Pancreas (tissue), 10 donors: ENCODE data around the gene RIMBP2. TPM values are rescaled to one million over a fixed set of nuclear protein-coding genes. Genes with fewer than 3 reads are reported as not detected.

Experiments used
- ATAC-seq, 4 donors: fragments of 200-7000 bp; cut with Tn5 transposase; one replicate each; pipeline versions ENCODE4 v1.8.0 to v1.9.1; 2020; ENCODE audit warnings: mild to moderate bottlenecking in 4 of 4, moderate library complexity in 4 of 4
- DNase-seq, 6 donors: peaks; one replicate each; pipeline ENCODE4 v3.0.0-alpha.2; 2020
- FAIRE-seq: peaks from 2 replicates; lab custom pipeline; 2012; peaks lifted over from hg19 to GRCh38; lab: Jason Lieb, UNC
- H3K27ac ChIP-seq, 4 donors: fragments of 200-600 bp; sonication (generic); 1 replicate in 3 of 4; 2 replicates in 1 of 4; pipeline versions ENCODE4 v1.5.0 to v1.8.0; 2020
- H3K27me3 ChIP-seq, 4 donors: fragments of 200-600 bp; one replicate each; pipeline ENCODE4 v1.8.0; 2021
- H3K36me3 ChIP-seq, 3 donors: fragments of 200-600 bp; sonication (generic) in 1 of 3; one replicate each; pipeline versions ENCODE4 v1.5.0 to v1.8.0; 2020 to 2021
- H3K4me1 ChIP-seq, 3 donors: fragments of 200-600 bp; one replicate each; pipeline ENCODE4 v1.8.0; 2021
- H3K4me3 ChIP-seq, 4 donors: fragments of 200-600 bp; sonication (generic) in 2 of 4; one replicate each; pipeline versions ENCODE4 v1.5.0 to v1.8.0; 2020 to 2021
- H3K9me3 ChIP-seq, 4 donors: fragments of 200-600 bp; one replicate each; pipeline ENCODE4 v1.8.0; 2021
- WGBS, 2 donors: extraction: QIAGEN DNeasy Blood & Tissue Kit; methylation state at CpG; one replicate each; pipeline ENCODE4 v1.1.7; 2013; 5-methylcytosine and 5-hydroxymethylcytosine counted together
- intact Hi-C, 3 donors: fragments of 100-400 bp; cut with DNase I; formaldehyde crosslinking; loops; one replicate each; pipeline versions ENCODE4 v1.11.1 to v1.14.2; 2022
- polyA plus RNA-seq, 2 donors: library from polyadenylated mRNA; stranded (reverse); fragments of 200-250 nt; gene quantifications; one replicate each; pipeline ENCODE4 v1.2.3, GENCODE V29; 2013
- total RNA-seq, 6 donors: library from RNA; stranded (reverse); fragmentation: NEBNext Ultra II Directional in 4 of 6; extraction: Animal tissue kit (Norgen Biotek cat#: 25700) in 4 of 6; gene quantifications; one replicate each; pipeline versions ENCODE4 v1.2.1 to v1.2.4, GENCODE V29; 2021 to 2023
- TF ChIP-seq, protein P1 (sequence below), 4 donors: fragments of 200-600 bp; sonication (generic) in 3 of 4; IDR thresholded peaks; one replicate each; pipeline versions ENCODE4 v1.5.0 to v1.8.0; 2021; ENCODE audit warnings: antibody characterized with exemption in 4 of 4
- donor health status: healthy with polysubstance abuse.
- donor health status: DM: no; HTN: no; CAD: no; lungs with moderate emphysema.
- donor health status: DM: no; HTN: no; CAD: no.
- donor health status: control.
- donor health status: control.
- donor health status: Bipolar disorder and iron deficiency.
- donor health status: DM: yes; HTN: yes; CAD: no.
- donor health status: DM: no; HTN: no; CAD: no.
- donor health status: DM: no; HTN: no; CAD: no.
- donor health status: DM: yes; HTN: yes; CAD: no.

Gene RIMBP2
- total and polyA plus RNA-seq, 8 donors: 1.6 to 14.9 (median 3.9) TPM

GRCh38 chr12:130703733-130704375 lies 12.2 kb downstream of the RIMBP2 start:
- no peaks in the 10 kb centered on the region for H3K36me3 ChIP-seq
- no peak overlapping the region for H3K4me3 ChIP-seq
- intact Hi-C loops: no loop called here
- no peak for FAIRE-seq
- no peak for ATAC-seq
- DNase-seq: no peak
- H3K27me3 ChIP-seq: no peaks in the 10 kb centered on the region
- no peaks in the 10 kb centered on the region for H3K9me3 ChIP-seq
- H3K4me1 ChIP-seq: no peaks in the 10 kb centered on the region
- 22 to 38% methylated on average over 15 of the region's 15 CpGs for WGBS, 2 donors
- TF ChIP-seq, protein P1, sequence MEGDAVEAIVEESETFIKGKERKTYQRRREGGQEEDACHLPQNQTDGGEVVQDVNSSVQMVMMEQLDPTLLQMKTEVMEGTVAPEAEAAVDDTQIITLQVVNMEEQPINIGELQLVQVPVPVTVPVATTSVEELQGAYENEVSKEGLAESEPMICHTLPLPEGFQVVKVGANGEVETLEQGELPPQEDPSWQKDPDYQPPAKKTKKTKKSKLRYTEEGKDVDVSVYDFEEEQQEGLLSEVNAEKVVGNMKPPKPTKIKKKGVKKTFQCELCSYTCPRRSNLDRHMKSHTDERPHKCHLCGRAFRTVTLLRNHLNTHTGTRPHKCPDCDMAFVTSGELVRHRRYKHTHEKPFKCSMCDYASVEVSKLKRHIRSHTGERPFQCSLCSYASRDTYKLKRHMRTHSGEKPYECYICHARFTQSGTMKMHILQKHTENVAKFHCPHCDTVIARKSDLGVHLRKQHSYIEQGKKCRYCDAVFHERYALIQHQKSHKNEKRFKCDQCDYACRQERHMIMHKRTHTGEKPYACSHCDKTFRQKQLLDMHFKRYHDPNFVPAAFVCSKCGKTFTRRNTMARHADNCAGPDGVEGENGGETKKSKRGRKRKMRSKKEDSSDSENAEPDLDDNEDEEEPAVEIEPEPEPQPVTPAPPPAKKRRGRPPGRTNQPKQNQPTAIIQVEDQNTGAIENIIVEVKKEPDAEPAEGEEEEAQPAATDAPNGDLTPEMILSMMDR (IDR thresholded peaks at IDR 0.05): no peak
- no peak overlapping the region for H3K27ac ChIP-seq

- no peaks in the 10 kb centered on the region for H3K27me3 ChIP-seq
- TF ChIP-seq, protein P1 (IDR thresholded peaks at IDR 0.05): no peak
- H3K4me1 ChIP-seq: no peaks in the 10 kb centered on the region
- H3K27ac ChIP-seq: no peak overlapping the region
- no peak overlapping the region for H3K4me3 ChIP-seq
- WGBS, 2 donors: 48 to 58% methylated on average over 25 of the region's 25 CpGs
- no peaks in the 10 kb centered on the region for H3K9me3 ChIP-seq
- DNase-seq (peak in 1 of 6 donors; percentile 30), ATAC-seq (no peak), FAIRE-seq (no peak)
- intact Hi-C loops: no loop called here
- no peaks in the 10 kb centered on the region for H3K36me3 ChIP-seq
Measured at GRCh38 chr12:130702966-130703732, 12.9 kb downstream of the RIMBP2 start.

- H3K4me1 ChIP-seq: no peaks in the 10 kb centered on the region
- no peak for FAIRE-seq
- H3K36me3 ChIP-seq: no peaks in the 10 kb centered on the region
- intact Hi-C loops: no loop called here
- 70 to 71% methylated on average over 10 of the region's 10 CpGs for WGBS, 2 donors
- peak in 1 of 6 donors; percentile 31 for DNase-seq
- TF ChIP-seq, protein P1 (IDR thresholded peaks at IDR 0.05): no peak
- H3K27me3 ChIP-seq: no peaks in the 10 kb centered on the region
- H3K4me3 ChIP-seq: no peak overlapping the region
- H3K27ac ChIP-seq: no peak overlapping the region
- ATAC-seq: no peak
- H3K9me3 ChIP-seq: no peaks in the 10 kb centered on the region
Measured at GRCh38 chr12:130701402-130701744, 14.7 kb downstream of the RIMBP2 start.

DNA sequence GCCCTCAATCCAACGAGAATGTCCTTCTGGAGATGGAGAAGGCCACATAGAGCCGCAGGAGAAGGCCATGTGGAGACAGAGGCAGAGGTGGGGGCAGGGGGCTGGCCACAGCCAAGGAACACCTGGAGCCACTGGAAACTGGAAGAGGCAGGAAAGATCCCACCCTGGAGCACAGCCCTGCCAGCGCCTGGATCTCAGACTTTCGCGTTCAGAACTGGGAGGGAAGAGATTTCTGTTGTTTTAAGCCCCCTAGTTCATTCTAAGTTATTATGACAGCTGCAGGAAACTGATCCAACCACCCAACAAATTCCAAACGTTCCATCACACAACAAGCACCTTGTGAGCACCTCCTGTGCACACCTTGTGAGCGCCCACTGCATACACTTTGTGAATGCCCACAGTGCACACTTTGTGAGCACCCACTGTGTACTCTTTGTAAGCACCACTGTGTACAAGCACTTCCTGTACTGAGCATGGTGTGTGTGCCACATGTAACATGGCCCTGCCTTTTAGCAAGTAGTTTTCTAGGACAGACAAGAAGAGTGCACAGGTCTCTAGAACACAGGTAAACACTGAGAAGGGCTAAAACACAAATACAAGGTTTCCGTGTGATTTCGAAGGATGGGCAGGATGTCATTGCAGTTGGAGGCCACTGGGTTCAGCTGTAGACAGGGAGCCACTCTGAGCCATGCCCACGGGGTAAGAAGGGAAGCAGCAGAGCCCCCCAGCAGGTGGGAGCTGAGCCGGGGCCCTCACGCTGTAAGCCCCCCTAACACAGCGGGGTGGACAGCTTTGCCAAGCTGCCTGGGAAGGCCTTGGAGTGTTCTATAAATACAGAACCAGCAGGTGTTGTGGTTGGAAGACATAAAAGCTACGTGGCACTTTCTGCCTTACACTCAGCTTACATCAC lies 15.4 kb downstream of the RIMBP2 start:
- TF ChIP-seq, protein P1 (IDR thresholded peaks at IDR 0.05): no peak
- intact Hi-C loops: no loop called here
- H3K36me3 ChIP-seq: no peaks in the 10 kb centered on the region
- H3K4me3 ChIP-seq: no peak overlapping the region
- no peak overlapping the region for H3K27ac ChIP-seq
- H3K9me3 ChIP-seq: no peaks in the 10 kb centered on the region
- FAIRE-seq (no peak), ATAC-seq (no peak), DNase-seq (no peak)
- no peaks in the 10 kb centered on the region for H3K4me1 ChIP-seq
- no peaks in the 10 kb centered on the region for H3K27me3 ChIP-seq
- 54 to 62% methylated on average over 14 of the region's 14 CpGs for WGBS, 2 donors
